HFF-Myc (cell line): ENCODE results near the gene GARS1.
"Not testable (repeated sequence)": the region's sequence is repeated elsewhere in the genome, so short reads cannot be mapped to it uniquely, and the experiment has no call there.

ENCODE experiments used
- DNase-seq: peaks from one replicate; pipeline ENCODE4 v3.0.0-alpha.2; 2011; ENCODE audit warnings: low read depth; ENCODE audit errors: extremely low read depth
- H3K4me3 ChIP-seq: replicated peaks from 2 replicates; pipeline ENCODE4 v1.5.1; 2011; ENCODE audit warnings: low read depth, mild to moderate bottlenecking, control low read depth, low read length
- TF ChIP-seq, protein P1 (sequence below): IDR thresholded peaks from 2 replicates; pipeline ENCODE4 v1.5.1; 2012; ENCODE audit warnings: mild to moderate bottlenecking, low read depth, low read length, control low read depth; ENCODE audit errors: missing control alignments

GARS1 gene

DNA sequence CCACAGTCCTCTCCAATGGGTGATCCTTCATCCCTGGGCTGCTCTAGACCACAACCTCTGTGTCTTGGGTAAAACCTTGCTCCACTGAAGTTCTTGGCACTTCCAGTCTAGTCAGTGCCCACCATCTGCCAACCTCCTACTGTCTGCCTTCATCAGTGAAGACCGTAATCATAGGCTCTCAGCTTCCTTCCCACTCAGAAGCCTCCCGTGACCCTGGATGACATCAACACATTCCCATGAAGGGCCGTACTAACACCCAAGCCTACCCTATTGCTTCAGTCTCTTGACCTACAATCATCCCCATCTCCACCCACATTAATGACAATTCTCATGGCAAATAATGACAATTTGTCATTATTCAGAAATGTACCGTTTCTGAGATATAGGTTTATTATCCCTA, 27.6 kb upstream of the GARS1 start:
- DNase-seq: no peak
- TF ChIP-seq, protein P1, sequence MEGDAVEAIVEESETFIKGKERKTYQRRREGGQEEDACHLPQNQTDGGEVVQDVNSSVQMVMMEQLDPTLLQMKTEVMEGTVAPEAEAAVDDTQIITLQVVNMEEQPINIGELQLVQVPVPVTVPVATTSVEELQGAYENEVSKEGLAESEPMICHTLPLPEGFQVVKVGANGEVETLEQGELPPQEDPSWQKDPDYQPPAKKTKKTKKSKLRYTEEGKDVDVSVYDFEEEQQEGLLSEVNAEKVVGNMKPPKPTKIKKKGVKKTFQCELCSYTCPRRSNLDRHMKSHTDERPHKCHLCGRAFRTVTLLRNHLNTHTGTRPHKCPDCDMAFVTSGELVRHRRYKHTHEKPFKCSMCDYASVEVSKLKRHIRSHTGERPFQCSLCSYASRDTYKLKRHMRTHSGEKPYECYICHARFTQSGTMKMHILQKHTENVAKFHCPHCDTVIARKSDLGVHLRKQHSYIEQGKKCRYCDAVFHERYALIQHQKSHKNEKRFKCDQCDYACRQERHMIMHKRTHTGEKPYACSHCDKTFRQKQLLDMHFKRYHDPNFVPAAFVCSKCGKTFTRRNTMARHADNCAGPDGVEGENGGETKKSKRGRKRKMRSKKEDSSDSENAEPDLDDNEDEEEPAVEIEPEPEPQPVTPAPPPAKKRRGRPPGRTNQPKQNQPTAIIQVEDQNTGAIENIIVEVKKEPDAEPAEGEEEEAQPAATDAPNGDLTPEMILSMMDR: no peak
- no peak overlapping the region for H3K4me3 ChIP-seq

- H3K4me3 ChIP-seq, DNase-seq: not testable (repeated sequence)
Measured at GRCh38 chr7:30570238-30570637, 24.4 kb upstream of the GARS1 start.

GRCh38 chr7:30572212-30572841, 22.4 kb upstream of the GARS1 start:
- TF ChIP-seq, protein P1: no peak
- no peak for DNase-seq
- no peak overlapping the region for H3K4me3 ChIP-seq

DNA sequence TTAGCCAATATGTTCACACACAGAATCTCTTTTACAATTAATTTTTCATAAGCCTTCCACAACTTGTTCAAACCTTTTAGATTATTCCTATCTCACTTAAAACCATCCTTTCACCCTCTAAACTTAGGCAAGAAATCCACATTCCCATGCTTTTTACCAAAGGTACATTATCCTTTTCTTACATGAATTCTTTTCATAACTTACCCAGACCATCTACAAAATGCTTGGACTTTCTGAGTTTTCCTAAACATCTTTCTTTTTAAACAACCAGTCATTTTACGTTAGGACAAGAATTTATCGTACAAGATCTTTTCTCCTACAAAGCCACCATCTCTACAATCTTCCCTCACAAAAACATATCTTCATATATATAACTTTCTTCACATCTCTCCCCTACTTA, 18.8 kb upstream of the GARS1 start:
- DNase-seq: no peak
- TF ChIP-seq, protein P1: no peak

DNA sequence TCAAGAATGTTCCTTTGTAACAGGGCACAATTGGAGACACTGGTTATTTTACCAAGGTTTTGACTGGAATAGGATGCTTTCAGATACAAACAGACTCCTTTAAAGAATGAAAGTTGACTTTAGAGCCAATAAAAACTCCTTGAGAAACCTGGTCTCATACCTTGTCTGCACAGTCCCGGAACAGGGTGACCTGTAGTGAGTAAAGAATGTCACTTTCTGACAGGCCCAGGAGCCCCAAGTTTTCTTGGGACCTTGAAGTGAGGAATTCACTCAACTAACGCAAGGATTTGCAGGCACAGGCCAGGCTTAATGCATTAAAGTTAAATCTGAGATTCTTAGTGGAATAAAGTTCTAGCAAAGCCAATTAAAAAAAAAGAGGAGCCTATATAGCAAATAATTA, 11.5 kb upstream of the GARS1 start:
- TF ChIP-seq, protein P1: no peak
- no peak for DNase-seq
- no peak overlapping the region for H3K4me3 ChIP-seq

More for the DNA sequence above, 18.8 kb upstream of the GARS1 start:
- H3K4me3 ChIP-seq: no peak overlapping the region

GRCh38 chr7:30584415-30584814, 10.3 kb upstream of the GARS1 start:
- DNase-seq: no peak
- TF ChIP-seq, protein P1: no peak
- no peak overlapping the region for H3K4me3 ChIP-seq

- H3K4me3 ChIP-seq: no peak overlapping the region
- TF ChIP-seq, protein P1: no peak
- DNase-seq: no peak
Measured at GRCh38 chr7:30584965-30585364, 9.7 kb upstream of the GARS1 start.
